Activated CD8-positive, alpha-beta memory T cell treated with anti-CD3 and anti-CD28 coated beads for 24 hours (primary cell): ENCODE measurements around the gene CYP4F8.
"Not testable (repeated sequence)": the region's sequence is repeated elsewhere in the genome, so short reads cannot be mapped to it uniquely, and the experiment has no call there.

Experiments used
- DNase-seq: peaks from one replicate; pipeline ENCODE4 v3.0.0-alpha.2; 2020

Gene CYP4F8, protein sequence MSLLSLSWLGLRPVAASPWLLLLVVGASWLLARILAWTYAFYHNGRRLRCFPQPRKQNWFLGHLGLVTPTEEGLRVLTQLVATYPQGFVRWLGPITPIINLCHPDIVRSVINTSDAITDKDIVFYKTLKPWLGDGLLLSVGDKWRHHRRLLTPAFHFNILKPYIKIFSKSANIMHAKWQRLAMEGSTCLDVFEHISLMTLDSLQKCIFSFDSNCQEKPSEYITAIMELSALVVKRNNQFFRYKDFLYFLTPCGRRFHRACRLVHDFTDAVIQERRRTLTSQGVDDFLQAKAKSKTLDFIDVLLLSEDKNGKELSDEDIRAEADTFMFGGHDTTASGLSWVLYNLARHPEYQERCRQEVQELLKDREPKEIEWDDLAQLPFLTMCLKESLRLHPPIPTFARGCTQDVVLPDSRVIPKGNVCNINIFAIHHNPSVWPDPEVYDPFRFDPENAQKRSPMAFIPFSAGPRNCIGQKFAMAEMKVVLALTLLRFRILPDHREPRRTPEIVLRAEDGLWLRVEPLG

DNA sequence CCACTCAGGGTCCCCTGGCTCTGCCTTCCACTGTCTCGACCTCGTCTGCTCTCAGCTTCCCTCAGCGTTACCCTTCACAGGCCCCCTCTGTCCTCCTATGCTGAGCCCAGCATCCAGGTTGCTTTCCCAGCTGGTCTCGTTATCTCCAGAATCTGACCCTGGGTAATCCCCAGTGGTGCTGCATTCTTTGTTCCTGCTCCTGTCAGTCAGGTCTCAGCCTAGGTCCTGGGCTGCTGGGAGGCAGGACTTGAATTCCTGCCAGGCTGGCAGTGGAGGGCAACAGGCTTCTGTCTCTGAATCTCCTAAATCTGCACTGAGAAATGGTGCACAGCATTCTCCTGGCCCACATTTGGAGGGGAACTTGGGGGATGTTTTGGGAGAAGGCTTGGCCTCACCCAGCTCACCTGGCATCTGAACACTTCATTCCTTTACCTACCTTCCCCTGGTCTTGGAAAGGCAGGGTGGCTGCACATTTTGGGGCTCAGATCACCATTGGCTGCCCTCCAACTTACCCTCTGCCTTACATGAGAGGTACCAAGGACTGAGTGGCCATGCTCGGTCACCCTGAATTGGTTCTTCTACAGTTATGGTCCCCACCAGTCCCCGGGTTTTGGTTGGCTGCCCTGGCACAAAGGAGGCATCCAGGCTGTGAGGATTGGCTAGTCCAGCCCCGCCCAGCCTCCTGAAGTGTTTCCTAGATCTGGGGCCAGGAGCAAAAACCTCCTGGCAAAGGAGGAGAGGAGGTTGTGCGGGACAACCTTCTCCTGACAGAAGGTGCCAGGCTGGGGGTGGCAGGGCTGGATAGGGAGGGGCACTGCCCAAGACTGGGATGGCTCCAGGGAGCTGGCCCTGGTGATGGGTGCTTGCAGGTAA lies at the start of gene CYP4F8:
CYP4F8 (plus strand) TSS at position 712 of the 873 bp plus-strand sequence. CDS start 399 bp downstream, outside the sequence.
- DNase-seq: no peak

- no peak for DNase-seq
Measured at GRCh38 chr19:15570420-15570819, 44.6 kb upstream of the CYP4F8 start.

GRCh38 chr19:15575406-15575805 lies 39.6 kb upstream of the CYP4F8 start:
- DNase-seq: no peak

- no peak for DNase-seq
Measured at GRCh38 chr19:15576526-15577156, 38.4 kb upstream of the CYP4F8 start.

GRCh38 chr19:15577184-15577771 lies 37.7 kb upstream of the CYP4F8 start:
- DNase-seq: peak; percentile 7

DNA sequence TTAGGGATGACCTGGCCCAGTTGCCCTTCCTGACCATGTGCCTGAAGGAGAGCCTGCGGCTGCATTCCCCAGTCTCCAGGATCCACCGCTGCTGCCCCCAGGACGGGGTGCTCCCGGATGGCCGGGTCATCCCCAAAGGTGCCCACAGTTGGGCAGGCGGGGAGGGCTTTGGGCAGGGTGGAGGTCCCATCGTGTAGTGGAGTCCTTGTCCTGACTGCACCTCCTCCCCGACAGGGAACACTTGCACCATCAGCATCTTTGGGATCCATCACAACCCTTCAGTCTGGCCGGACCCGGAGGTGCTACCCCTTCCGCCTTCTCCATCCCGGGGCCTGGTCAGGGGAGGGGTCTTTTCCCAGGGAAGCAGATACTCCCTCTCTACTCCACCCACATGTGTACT lies 31.7 kb upstream of the CYP4F8 start:
- DNase-seq: peak; percentile 42

- DNase-seq: peak; percentile 54
Measured at GRCh38 chr19:15584095-15584494, 30.9 kb upstream of the CYP4F8 start.

GRCh38 chr19:15584541-15585115 lies 30.4 kb upstream of the CYP4F8 start:
- peak; percentile 95 for DNase-seq

GRCh38 chr19:15587663-15588062 lies 27.4 kb upstream of the CYP4F8 start:
- peak; percentile 32 for DNase-seq

- no peak for DNase-seq
Measured at GRCh38 chr19:15588265-15588664, 26.8 kb upstream of the CYP4F8 start.

GRCh38 chr19:15589760-15590451 lies 25.1 kb upstream of the CYP4F8 start:
- DNase-seq: peak; percentile 17

DNA sequence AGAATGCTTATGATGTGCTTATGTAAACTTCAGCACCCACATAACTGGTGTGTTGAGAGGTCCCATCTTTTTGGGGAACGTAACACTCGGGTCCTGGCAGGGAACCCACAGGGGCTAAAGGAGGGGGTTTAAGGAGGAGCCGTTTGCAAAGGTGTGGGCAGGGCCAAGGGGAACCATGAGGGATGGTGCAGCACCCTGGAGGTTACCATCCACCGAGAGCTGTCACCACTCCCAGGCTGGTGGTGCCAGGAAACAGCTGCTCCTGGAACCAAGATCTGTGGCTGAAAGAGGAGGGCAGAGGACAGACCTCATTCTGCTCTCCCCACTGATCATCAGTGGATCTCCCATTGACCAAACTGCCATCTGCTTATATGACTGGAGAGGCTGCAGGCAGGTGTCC lies 23.2 kb upstream of the CYP4F8 start:
- no peak for DNase-seq

- DNase-seq: peak; percentile 19
Measured at GRCh38 chr19:15592506-15592905, 22.5 kb upstream of the CYP4F8 start.

GRCh38 chr19:15593766-15594165 lies 21.3 kb upstream of the CYP4F8 start:
- DNase-seq: peak; percentile 13

GRCh38 chr19:15595069-15595468 lies 19.9 kb upstream of the CYP4F8 start:
- DNase-seq: peak; percentile 11

DNA sequence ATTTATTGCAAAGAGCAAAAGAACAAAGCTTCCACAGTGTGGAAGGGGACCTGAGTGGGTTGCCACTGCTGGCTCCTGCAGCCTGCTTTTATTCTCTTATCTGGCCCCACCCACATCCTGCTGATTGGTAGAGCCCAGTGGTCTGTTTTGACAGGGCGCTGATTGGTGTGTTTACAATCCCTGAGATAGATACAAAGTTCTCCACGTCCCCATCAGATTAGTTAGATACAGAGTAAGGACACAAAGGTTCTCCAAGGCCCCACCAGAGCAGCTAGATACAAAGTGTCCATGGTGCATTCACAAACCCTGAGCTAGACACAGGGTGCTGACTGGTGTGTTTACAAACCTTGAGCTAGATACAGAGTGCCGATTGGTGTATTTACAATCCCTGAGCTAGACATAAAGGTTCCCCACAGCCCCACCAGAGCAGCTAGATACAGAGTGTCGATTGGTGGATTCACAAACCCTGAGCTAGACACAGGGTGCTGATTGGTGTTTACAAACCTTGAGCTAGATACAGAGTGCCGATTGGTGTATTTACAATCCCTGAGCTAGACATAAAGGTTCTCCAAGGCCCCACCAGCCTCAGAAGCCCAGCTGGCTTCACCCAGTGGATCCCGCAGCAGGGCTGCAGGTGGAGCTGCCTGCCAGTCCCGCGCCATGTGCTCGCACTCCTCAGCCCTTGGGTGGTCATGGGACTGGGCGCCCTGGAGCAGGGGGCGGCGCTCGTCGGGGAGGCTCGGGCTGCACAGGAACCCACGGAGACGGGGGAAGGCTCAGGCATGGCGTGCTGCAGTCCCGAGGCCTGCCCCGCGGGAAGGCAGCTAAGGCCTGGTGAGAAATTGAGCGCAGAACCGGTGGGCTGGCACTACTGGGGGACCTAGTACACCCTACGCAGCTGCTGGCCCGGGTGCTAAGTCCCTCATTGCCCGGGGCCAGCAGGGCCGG lies 6.8 kb upstream of the CYP4F8 start:
- DNase-seq: not testable (repeated sequence)

- DNase-seq: no peak
Measured at GRCh38 chr19:15609261-15609660, 5.8 kb upstream of the CYP4F8 start.

DNA sequence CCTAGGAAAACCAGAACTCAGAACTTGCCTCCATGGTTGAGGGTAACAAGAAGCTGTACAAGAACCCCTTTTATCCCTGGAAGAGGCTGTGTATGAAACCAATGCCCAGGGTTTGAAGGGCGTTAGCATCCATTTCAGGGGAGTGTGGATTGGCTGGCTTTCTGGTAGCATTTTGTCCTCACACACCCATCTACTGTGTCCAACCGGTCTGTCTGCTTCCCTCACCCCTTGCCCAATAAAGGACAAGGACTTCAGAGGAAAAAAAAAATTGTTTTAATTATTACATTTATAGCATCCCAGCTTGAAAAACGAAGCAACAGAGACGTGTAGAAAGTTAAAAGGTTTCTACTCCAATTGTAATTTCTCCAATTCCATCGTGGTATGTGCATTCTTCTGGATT lies 2.7 kb upstream of the CYP4F8 start:
- no peak for DNase-seq

- no peak for DNase-seq
Measured at GRCh38 chr19:15613338-15613737, 1.7 kb upstream of the CYP4F8 start.

GRCh38 chr19:15615526-15615925 lies 508 bp downstream of the CYP4F8 start:
- no peak for DNase-seq

DNA sequence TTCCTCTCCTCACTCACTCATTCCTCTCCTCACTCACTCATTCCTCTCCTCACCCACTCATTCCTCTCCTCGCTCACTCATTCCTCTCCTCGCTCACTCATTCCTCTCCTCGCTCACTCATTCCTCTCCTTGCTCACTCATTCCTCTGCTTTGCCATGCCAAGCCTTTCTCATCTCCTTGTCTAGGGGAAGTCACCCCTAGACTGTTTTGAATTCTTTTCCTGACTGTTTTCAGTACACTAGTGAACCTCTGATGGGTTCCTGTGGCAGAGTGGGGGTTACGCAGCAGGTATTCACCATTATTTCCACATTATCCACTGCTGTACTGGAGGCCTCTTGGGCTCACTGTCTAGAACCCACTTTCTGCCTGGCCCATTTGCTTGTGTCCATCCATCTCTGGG lies 1.2 kb downstream of the CYP4F8 start:
- DNase-seq: no peak
